HepG2 (cell line): Measurements from ENCODE around the gene SERP1. TPM values are rescaled to one million over a fixed set of nuclear protein-coding genes. Genes with fewer than 3 reads are reported as not detected.

Experiments
- ATAC-seq: fragments of 200-7000 bp; cut with Tn5 transposase; 3 replicates; pipeline ENCODE4 v1.9.1; 2020; ENCODE audit warnings: mild to moderate bottlenecking, moderate library complexity
- BruUV-seq: library from RNA; stranded (reverse); fragments of 400-500 nt; replicated peaks from 2 replicates; lab custom pipeline; 2021; lab: Mats Ljungman, UMichigan
- CTCF ChIA-PET: fragments of 300-600 bp; formaldehyde crosslinking; extraction: SDS; loops from one replicate; lab custom pipeline; 2021; ENCODE audit warnings: low total read pairs, inconsistent platforms, low intra/inter-chr PET ratio; lab: Yijun Ruan, JAX
- POLR2A ChIA-PET: fragments of 350-600 bp; sonication (Branson Sonifier 250); formaldehyde crosslinking; loops from one replicate; lab custom pipeline; 2020; ENCODE audit warnings: antibody characterized with exemption, inconsistent platforms; lab: Yijun Ruan, JAX
- DNase-seq: peaks from one replicate; pipeline ENCODE4 v3.0.0-alpha.2; 2015; ENCODE audit warnings: low spot score
- FAIRE-seq: peaks from 3 replicates; lab custom pipeline; 2011; peaks lifted over from hg19 to GRCh38; lab: Jason Lieb, UNC
- H2AFZ ChIP-seq: one replicate; pipeline ENCODE4 v1.6.1; 2011; ENCODE audit warnings: low read length, inconsistent platforms
- H3K27ac ChIP-seq: fragments of 300-600 bp; 3 replicates; pipeline ENCODE4 v1.8.0; 2011; ENCODE audit warnings: mixed run types, mild to moderate bottlenecking, mixed read lengths, low read length, inconsistent platforms; ENCODE audit not compliant: insufficient read depth; ENCODE audit errors: extremely low read length
- H3K27me3 ChIP-seq, 2 experiments: fragments of 200-600 bp in 1 of 2; 2 replicates in 1 of 2; 3 replicates in 1 of 2; pipeline versions ENCODE4 v1.6.0 to v1.8.0; 2011; ENCODE audit warnings: low read length in 2 of 2, mild to moderate bottlenecking in 2 of 2, moderate library complexity in 2 of 2, inconsistent platforms in 1 of 2; ENCODE audit not compliant: insufficient read depth in 2 of 2, control insufficient read depth in 1 of 2
- H3K36me3 ChIP-seq, 2 experiments: fragments of 200-600 bp in 1 of 2; replicated peaks in 1 of 2; 2 replicates in 1 of 2; 3 replicates in 1 of 2; pipeline versions ENCODE4 v1.5.1 to v1.8.0; 2011; ENCODE audit warnings: low read length in 2 of 2, inconsistent platforms in 1 of 2; ENCODE audit not compliant: insufficient read depth in 2 of 2, control insufficient read depth in 1 of 2
- H3K4me1 ChIP-seq: 2 replicates; pipeline ENCODE4 v1.5.1; 2012; ENCODE audit warnings: low read length, inconsistent platforms; ENCODE audit not compliant: insufficient read depth
- H3K4me2 ChIP-seq: 2 replicates; pipeline ENCODE4 v1.6.0; 2011; ENCODE audit warnings: low read depth, low read length, inconsistent platforms
- H3K4me3 ChIP-seq, 3 experiments: fragments of 200-600 bp in 1 of 3; sonication (generic), shearing (Covaris generic) in 1 of 3; replicated peaks in 1 of 3; 2 replicates each; pipeline ENCODE4 v1.5.1; 2011 to 2016; ENCODE audit warnings: low read length in 3 of 3, inconsistent platforms in 2 of 3, low read depth in 2 of 3, mild to moderate bottlenecking in 2 of 3, control low read depth in 1 of 3, mixed read lengths in 1 of 3; ENCODE audit not compliant: insufficient read depth in 1 of 3
- H3K79me2 ChIP-seq: one replicate; pipeline ENCODE4 v1.6.1; 2011; ENCODE audit warnings: low read length, inconsistent platforms; ENCODE audit not compliant: insufficient read depth
- H3K9ac ChIP-seq: 2 replicates; pipeline ENCODE4 v1.6.0; 2011; ENCODE audit warnings: mild to moderate bottlenecking, low read depth, low read length, inconsistent platforms; ENCODE audit not compliant: insufficient read depth
- H3K9me3 ChIP-seq: 2 replicates; pipeline ENCODE4 v1.5.1; 2012; ENCODE audit warnings: mild to moderate bottlenecking, low read length
- H4K20me1 ChIP-seq: 2 replicates; pipeline ENCODE4 v1.6.0; 2011; ENCODE audit warnings: inconsistent platforms, mild to moderate bottlenecking, low read length, moderate library complexity; ENCODE audit not compliant: insufficient read depth
- FOSL2 ChIP-seq: sonication (generic); formaldehyde crosslinking; IDR thresholded peaks from 2 replicates; pipeline ENCODE4 v1.4.0; 2020; ENCODE audit warnings: missing genetic modification reagents
- KIAA2018 ChIP-seq: sonication (generic); formaldehyde crosslinking; IDR thresholded peaks from 2 replicates; pipeline ENCODE4 v1.5.0; 2020; ENCODE audit warnings: mild to moderate bottlenecking, missing genetic modification reagents, borderline replicate concordance
- MIER2 ChIP-seq: IDR thresholded peaks from 2 replicates; pipeline ENCODE4 v1.6.1; 2016; ENCODE audit warnings: missing biosample characterization, missing genetic modification reagents
- MYC ChIP-seq: sonication (generic); formaldehyde crosslinking; IDR thresholded peaks from 2 replicates; pipeline ENCODE4 v1.9.0; 2021; ENCODE audit warnings: missing genetic modification reagents, borderline replicate concordance
- SALL1 ChIP-seq: sonication (generic); formaldehyde crosslinking; IDR thresholded peaks from 2 replicates; pipeline ENCODE4 v1.8.0; 2022; ENCODE audit warnings: mild to moderate bottlenecking, missing genetic modification reagents
- ZFP62 ChIP-seq: sonication (generic); formaldehyde crosslinking; IDR thresholded peaks from 2 replicates; pipeline ENCODE4 v1.4.0; 2020; ENCODE audit warnings: missing genetic modification reagents
- ZNF800 ChIP-seq: sonication (generic); formaldehyde crosslinking; IDR thresholded peaks from 2 replicates; pipeline ENCODE4 v1.4.0; 2020; ENCODE audit warnings: missing genetic modification reagents
- in situ Hi-C: cut with HindIII; loops from 2 replicates; pipeline ENCODE4 v1.10.0; 2017; ENCODE audit warnings: low pct_unique_long_range_greater_than_20kb; ENCODE audit not compliant: extremely low pct_ligation_motif_present
- intact Hi-C: fragments of 100-400 bp; cut with micrococcal nuclease; formaldehyde crosslinking; loops from one replicate; pipeline ENCODE4 v1.10.0; 2022; ENCODE audit not compliant: unreplicated experiment
- polyA plus RNA-seq, 8 experiments: library from polyadenylated mRNA; depleted of rRNA in 3 of 8; stranded (reverse) in 7 of 8; unstranded in 1 of 8; fragments of >200 nt; fragmentation: Illumina TruSeq in 4 of 8; extraction: Trizol in 4 of 8; gene quantifications; 2 replicates each; pipeline versions ENCODE4 v1.2.1 to v1.2.3, GENCODE V29; 2011 to 2016; ENCODE audit warnings: low read depth in 4 of 8, missing spikeins in 1 of 8, mixed read lengths in 1 of 8; ENCODE audit not compliant: insufficient read depth in 1 of 8
- total RNA-seq, 5 experiments: library from RNA; depleted of rRNA; stranded (reverse); fragments of >200 nt; fragmentation: Illumina TruSeq; extraction: Trizol; gene quantifications; 2 replicates each; pipeline ENCODE4 v1.2.3, GENCODE V29; 2016; ENCODE audit warnings: low read depth in 1 of 5

The SERP1 gene
- total and polyA plus RNA-seq, 2 of the 13 experiments (the other 11 are each of a cell fraction or from before 2014, with no cell fraction given), result 61.2 to 95.0 TPM

GRCh38 chr3:150544041-150544440 lies 2.3 kb downstream of the SERP1 start:
- Histone ChIP-seq H2AFZ (no peak overlapping the region), H3K4me3 (peak overlapping the region in 2 of 3 experiments; percentile 94; a peak in 1 of 6 replicates), H3K9me3 (no peaks in the 10 kb centered on the region), H4K20me1 (peaks cover 17% of the 10 kb centered on the region; the same call in 1 of the 2 replicates), H3K79me2 (peaks cover 60% of the 10 kb centered on the region), H3K9ac (no peak overlapping the region), H3K4me2 (peak overlapping the region; percentile 67), H3K36me3 (peaks cover 2 to 12% of the 10 kb centered on the region in 2 experiments; a peak in 3 of 5 replicates), H3K27ac (no peak overlapping the region), H3K27me3 (peaks cover 0 to 7% of the 10 kb centered on the region in 2 experiments; a peak in 1 of 5 replicates), H3K4me1 (peaks cover 39% of the 10 kb centered on the region)
- in situ Hi-C loops, result no loop called here
- intact Hi-C loops, result loop anchor here (10.0 kb wide), 1 partner anchor 161 kb away; the partner anchor contains the start of gene ERICH6
- BruUV-seq, result no TSS peak
- DNase-seq (no peak), ATAC-seq (no peak), FAIRE-seq (no peak)
- CTCF ChIA-PET, result no interaction called here
- POLR2A ChIA-PET, result no interaction called here
- TF ChIP-seq MIER2 (CRISPR knock-in tag) (no peak), FOSL2 (CRISPR knock-in tag) (no peak), MYC (CRISPR knock-in tag) (no peak), SALL1 (no peak), ZNF800 (CRISPR knock-in tag) (no peak), KIAA2018 (no peak), ZFP62 (CRISPR knock-in tag) (no peak)
